Neuronal stem cell (in vitro differentiated cells): ENCODE measurements around the gene PSMD14.

Experiments
- DNase-seq: peaks from one replicate; pipeline ENCODE4 v3.0.0-alpha.2; 2013; ENCODE audit warnings: low spot score
- H2AFZ ChIP-seq: one replicate; pipeline ENCODE4 v1.6.1; 2013; ENCODE audit warnings: mild to moderate bottlenecking, low read length, inconsistent platforms
- H2AK5ac ChIP-seq: 2 replicates; pipeline ENCODE4 v1.6.1; 2013; ENCODE audit warnings: low read depth, mild to moderate bottlenecking, inconsistent platforms, low read length, moderate library complexity, mixed read lengths
- H2BK120ac ChIP-seq: 2 replicates; pipeline ENCODE4 v1.6.1; 2013; ENCODE audit warnings: low read depth, mild to moderate bottlenecking, inconsistent platforms, low read length, moderate library complexity, mixed read lengths
- H2BK12ac ChIP-seq: one replicate; pipeline ENCODE4 v1.6.1; 2013; ENCODE audit warnings: low read length, inconsistent platforms
- H2BK15ac ChIP-seq: 2 replicates; pipeline ENCODE4 v1.6.1; 2013; ENCODE audit warnings: mild to moderate bottlenecking, low read length, inconsistent platforms, mixed read lengths
- H2BK5ac ChIP-seq: one replicate; pipeline ENCODE4 v1.6.1; 2013; ENCODE audit warnings: inconsistent platforms, mild to moderate bottlenecking, low read length, moderate library complexity
- H3K14ac ChIP-seq: one replicate; pipeline ENCODE4 v1.6.1; 2013; ENCODE audit warnings: low read length, inconsistent platforms
- H3K18ac ChIP-seq: 2 replicates; pipeline ENCODE4 v1.6.1; 2013; ENCODE audit warnings: low read length, inconsistent platforms
- H3K23ac ChIP-seq: 2 replicates; pipeline ENCODE4 v1.6.1; 2013; ENCODE audit warnings: low read depth, mild to moderate bottlenecking, mixed read lengths, low read length, inconsistent platforms; ENCODE audit not compliant: poor library complexity
- H3K27ac ChIP-seq: replicated peaks from 3 replicates; pipeline ENCODE4 v1.5.1; 2013; ENCODE audit warnings: low read length, inconsistent platforms
- H3K27me3 ChIP-seq, 3 experiments: 2 replicates each; pipeline ENCODE4 v1.6.1; 2013; ENCODE audit warnings: low read length in 3 of 3, mild to moderate bottlenecking in 2 of 3, inconsistent platforms in 1 of 3, low read depth in 1 of 3, mixed read lengths in 1 of 3, moderate library complexity in 1 of 3; ENCODE audit not compliant: control insufficient read depth in 3 of 3, insufficient read depth in 3 of 3
- H3K36me3 ChIP-seq, 2 donors: replicated peaks in 1 of 2; 2 replicates each; pipeline ENCODE4 v1.6.1; 2013; ENCODE audit warnings: low read length in 2 of 2; ENCODE audit not compliant: control insufficient read depth in 2 of 2, insufficient read depth in 2 of 2
- H3K4ac ChIP-seq: 2 replicates; pipeline ENCODE4 v1.6.1; 2013; ENCODE audit warnings: inconsistent platforms, mild to moderate bottlenecking, low read length, moderate library complexity
- H3K4me1 ChIP-seq, 2 donors: 1 replicate in 1 of 2; 2 replicates in 1 of 2; pipeline ENCODE4 v1.6.1; 2013; ENCODE audit warnings: low read length in 2 of 2, low read depth in 1 of 2; ENCODE audit not compliant: control insufficient read depth in 2 of 2, insufficient read depth in 1 of 2
- H3K4me2 ChIP-seq: one replicate; pipeline ENCODE4 v1.6.1; 2013; ENCODE audit warnings: mild to moderate bottlenecking, low read length, inconsistent platforms; ENCODE audit not compliant: insufficient read depth, poor library complexity, severe bottlenecking
- H3K4me3 ChIP-seq, 2 donors: 2 replicates each; pipeline ENCODE4 v1.5.1; 2013; ENCODE audit warnings: low read length in 2 of 2, mild to moderate bottlenecking in 2 of 2, inconsistent platforms in 1 of 2, moderate library complexity in 1 of 2
- H3K79me1 ChIP-seq: one replicate; pipeline ENCODE4 v1.6.1; 2013; ENCODE audit warnings: low read depth, mild to moderate bottlenecking, inconsistent platforms, low read length, moderate library complexity
- H3K9ac ChIP-seq: one replicate; pipeline ENCODE4 v1.6.1; 2013; ENCODE audit warnings: mild to moderate bottlenecking, low read depth, low read length, inconsistent platforms; ENCODE audit not compliant: poor library complexity
- H3K9me3 ChIP-seq, 2 donors: replicated peaks in 1 of 2; 2 replicates each; pipeline versions ENCODE3 to v1.6.1; 2013; ENCODE audit warnings: low read length in 2 of 2, mild to moderate bottlenecking in 2 of 2, inconsistent platforms in 1 of 2, low read depth in 1 of 2, mixed read lengths in 1 of 2, moderate library complexity in 1 of 2; ENCODE audit not compliant: control insufficient read depth in 2 of 2, insufficient read depth in 1 of 2
- H4K8ac ChIP-seq: one replicate; pipeline ENCODE4 v1.6.1; 2013; ENCODE audit warnings: low read depth, mild to moderate bottlenecking, inconsistent platforms, low read length, moderate library complexity
- H4K91ac ChIP-seq: one replicate; pipeline ENCODE4 v1.6.1; 2013; ENCODE audit warnings: low read length, low read depth, mild to moderate bottlenecking, inconsistent platforms; ENCODE audit not compliant: poor library complexity
- WGBS, 2 donors: extraction: QIAGEN DNeasy Blood & Tissue Kit; methylation state at CpG; one replicate each; pipeline ENCODE4 v1.1.7; 2013; ENCODE audit warnings: missing lambda C conversion rate in 2 of 2, mixed read lengths in 1 of 2; ENCODE audit not compliant: insufficient read length in 2 of 2, insufficient replicate concordance in 1 of 2; ENCODE audit errors: extremely low coverage in 2 of 2; 5-methylcytosine and 5-hydroxymethylcytosine counted together

Gene PSMD14

GRCh38 chr2:161373942-161374341 lies 65.7 kb downstream of the PSMD14 start:
- H3K79me1 ChIP-seq = no peaks in the 10 kb centered on the region
- no peak overlapping the region for H2BK15ac ChIP-seq
- no peak overlapping the region for H3K14ac ChIP-seq
- H3K23ac ChIP-seq = no peak overlapping the region
- no peak overlapping the region for H3K4ac ChIP-seq
- H3K27ac ChIP-seq = no peak overlapping the region
- no peak overlapping the region for H3K4me3 ChIP-seq
- no peak overlapping the region for H3K9ac ChIP-seq
- H3K27me3 ChIP-seq = no peaks in the 10 kb centered on the region
- H3K36me3 ChIP-seq = peaks cover 2 to 62% of the 10 kb centered on the region in 2 donors
- H2AFZ ChIP-seq = no peak overlapping the region
- H2BK120ac ChIP-seq = no peak overlapping the region
- H2AK5ac ChIP-seq = no peak overlapping the region
- H4K91ac ChIP-seq = no peak overlapping the region
- H3K4me1 ChIP-seq = peaks cover 2% of the 10 kb centered on the region in 2 donors
- no peak for DNase-seq
- no peak overlapping the region for H4K8ac ChIP-seq
- H3K9me3 ChIP-seq = no peaks in the 10 kb centered on the region
- H3K18ac ChIP-seq = no peak overlapping the region
- no peak overlapping the region for H2BK5ac ChIP-seq
- no peak overlapping the region for H2BK12ac ChIP-seq
- no peak overlapping the region for H3K4me2 ChIP-seq

- Histone ChIP-seq H3K4me1 (peaks cover 2% of the 10 kb centered on the region in 2 donors), H3K23ac (no peak overlapping the region), H2BK5ac (no peak overlapping the region), H3K14ac (no peak overlapping the region), H2BK12ac (no peak overlapping the region), H3K4me2 (no peak overlapping the region), H3K4ac (no peak overlapping the region), H4K8ac (no peak overlapping the region), H3K9me3 (no peaks in the 10 kb centered on the region), H3K79me1 (no peaks in the 10 kb centered on the region), H3K36me3 (peaks cover 2 to 58% of the 10 kb centered on the region in 2 donors), H3K27me3 (no peaks in the 10 kb centered on the region), H2BK15ac (no peak overlapping the region), H3K18ac (no peak overlapping the region), H3K9ac (no peak overlapping the region), H2BK120ac (no peak overlapping the region), H3K27ac (no peak overlapping the region), H2AFZ (no peak overlapping the region), H3K4me3 (no peak overlapping the region), H4K91ac (no peak overlapping the region), H2AK5ac (no peak overlapping the region)
- DNase-seq = no peak
- no CpG with 5 or more reads among the region's 1 CpG for WGBS, 2 donors
Measured at GRCh38 chr2:161374446-161374845, 66.2 kb downstream of the PSMD14 start.

DNA sequence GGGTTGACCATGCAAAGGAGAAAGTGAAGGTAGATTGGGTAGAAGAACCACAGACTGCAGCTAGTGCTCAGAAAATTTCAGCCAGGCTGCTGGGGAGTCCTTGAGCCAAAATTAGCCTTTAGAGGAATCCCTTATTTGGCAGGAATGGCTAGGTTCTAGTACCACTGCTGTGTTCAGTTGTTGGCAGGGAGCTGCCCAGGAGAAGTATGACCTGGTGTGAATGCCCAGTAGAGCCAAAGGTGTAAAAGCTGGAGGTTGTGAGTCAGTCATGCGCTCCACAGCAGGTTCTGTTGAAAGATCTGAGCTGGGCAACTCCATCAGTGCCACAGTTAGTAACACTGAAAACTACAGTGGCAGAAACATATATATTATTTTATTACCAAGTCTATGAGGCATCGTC lies 71.5 kb downstream of the PSMD14 start:
- Histone ChIP-seq H2BK12ac (no peak overlapping the region), H3K4ac (no peak overlapping the region), H3K9ac (no peak overlapping the region), H3K4me3 (no peak overlapping the region), H3K27ac (no peak overlapping the region), H3K27me3 (no peaks in the 10 kb centered on the region), H3K23ac (no peak overlapping the region), H3K36me3 (peaks cover 0 to 22% of the 10 kb centered on the region in 2 donors), H2BK15ac (no peak overlapping the region), H2BK5ac (no peak overlapping the region), H2AFZ (no peak overlapping the region), H3K79me1 (no peaks in the 10 kb centered on the region), H3K4me2 (no peak overlapping the region), H3K9me3 (no peaks in the 10 kb centered on the region), H4K8ac (no peak overlapping the region), H3K4me1 (no peaks in the 10 kb centered on the region), H3K14ac (no peak overlapping the region), H2AK5ac (no peak overlapping the region), H2BK120ac (no peak overlapping the region), H4K91ac (no peak overlapping the region), H3K18ac (no peak overlapping the region)
- no peak for DNase-seq
- no CpG with 5 or more reads among the region's 2 CpGs for WGBS, 2 donors

GRCh38 chr2:161381546-161381945 lies 73.3 kb downstream of the PSMD14 start:
- H3K27ac ChIP-seq = no peak overlapping the region
- no peak overlapping the region for H2BK120ac ChIP-seq
- no peaks in the 10 kb centered on the region for H3K79me1 ChIP-seq
- H3K4me1 ChIP-seq = no peaks in the 10 kb centered on the region
- no peak for DNase-seq
- no peak overlapping the region for H3K9ac ChIP-seq
- H3K9me3 ChIP-seq = no peaks in the 10 kb centered on the region
- WGBS, 2 donors = no CpG with 5 or more reads among the region's 3 CpGs
- H4K91ac ChIP-seq = no peak overlapping the region
- H3K23ac ChIP-seq = no peak overlapping the region
- H2AFZ ChIP-seq = no peak overlapping the region
- H3K36me3 ChIP-seq = peaks cover 0 to 36% of the 10 kb centered on the region in 2 donors
- no peaks in the 10 kb centered on the region for H3K27me3 ChIP-seq
- no peak overlapping the region for H4K8ac ChIP-seq
- no peak overlapping the region for H3K14ac ChIP-seq
- no peak overlapping the region for H2BK12ac ChIP-seq
- H3K4me3 ChIP-seq = no peak overlapping the region
- no peak overlapping the region for H2BK15ac ChIP-seq
- no peak overlapping the region for H3K4me2 ChIP-seq
- no peak overlapping the region for H2AK5ac ChIP-seq
- no peak overlapping the region for H3K4ac ChIP-seq
- no peak overlapping the region for H3K18ac ChIP-seq
- no peak overlapping the region for H2BK5ac ChIP-seq
